ENCODE results near the gene SULT1A2. TPM values are rescaled to one million over a fixed set of nuclear protein-coding genes. Genes with fewer than 3 reads are reported as not detected.
"Not testable (repeated sequence)": the region's sequence is repeated elsewhere in the genome, so short reads cannot be mapped to it uniquely, and the experiment has no call there.

Gene SULT1A2
- total RNA-seq, 1 experiment from 2014 or later, result not detected

GRCh38 chr16:28569968-28570752 is 26.7 kb downstream of the SULT1A2 start:
- peaks cover 4% of the 10 kb centered on the region; the same call in 1 of the 2 replicates for H3K36me3 ChIP-seq (ENCODE audit: low read depth, low read length)
- H4K20me1 ChIP-seq (ENCODE audit: low read length), result no peaks in the 10 kb centered on the region
- no peak for ATAC-seq
- DNase-seq, result no peak
- no peaks in the 10 kb centered on the region for H3F3A ChIP-seq (ENCODE audit: low read length, unreplicated experiment)
- H3K9me3 ChIP-seq (ENCODE audit: low read length), result peaks cover 6% of the 10 kb centered on the region; the same call in 1 of the 2 replicates
- no peak overlapping the region for H2AFZ ChIP-seq (ENCODE audit: low read length)
- H3K9me2 ChIP-seq (replicated peaks; ENCODE audit: low read length), result no peaks in the 10 kb centered on the region
- POLR2A ChIA-PET (ENCODE audit: unreplicated experiment), result no interaction called here
- H3K4me2 ChIP-seq (ENCODE audit: low read length), result no peak overlapping the region
- no TSS peak for BruUV-seq (replicated peaks)
- no peak overlapping the region for H3K27ac ChIP-seq (ENCODE audit: low read length)
- no peaks in the 10 kb centered on the region for H3K79me2 ChIP-seq (ENCODE audit: low read length)
- intact Hi-C loops (cut with micrococcal nuclease), result no loop called here
- no peak overlapping the region for H3K9ac ChIP-seq (ENCODE audit: low read length)
- no peaks in the 10 kb centered on the region for H3K27me3 ChIP-seq (ENCODE audit: low read length)
- 0 out of 2 replicates have a peak, but pooled peaks cover 3% of the 10 kb centered on the region for H3K4me1 ChIP-seq (ENCODE audit: insufficient read depth, low read length)
- no peak for TF ChIP-seq EZH2phosphoT487 (IDR thresholded peaks at IDR 0.05; ENCODE audit: borderline replicate concordance, low read length)
- TF ChIP-seq EZH2 (IDR thresholded peaks at IDR 0.05; ENCODE audit: low read length, unreplicated experiment), result no peak
- TF ChIP-seq CTCF (conservative IDR thresholded peaks at IDR 0.05; ENCODE audit: low read depth, low read length), result no peak
- H3K4me3 ChIP-seq (ENCODE audit: low read length), result no peak overlapping the region
- CTCF ChIA-PET, result no interaction called here

GRCh38 chr16:28569021-28569420 is 27.8 kb downstream of the SULT1A2 start:
- Histone ChIP-seq H3K27me3 (ENCODE audit: low read length) (no peaks in the 10 kb centered on the region), H3K27ac (ENCODE audit: low read length) (no peak overlapping the region), H3K9ac (ENCODE audit: low read length) (no peak overlapping the region), H3K4me2 (ENCODE audit: low read length) (no peak overlapping the region), H4K20me1 (ENCODE audit: low read length) (no peaks in the 10 kb centered on the region), H3K4me1 (ENCODE audit: insufficient read depth, low read length) (no peaks in the 10 kb centered on the region), H3K4me3 (ENCODE audit: low read length) (no peak overlapping the region), H3K36me3 (ENCODE audit: low read depth, low read length) (peaks cover 4% of the 10 kb centered on the region; the same call in 1 of the 2 replicates), H3F3A (ENCODE audit: low read length, unreplicated experiment) (no peaks in the 10 kb centered on the region), H2AFZ (ENCODE audit: low read length) (no peak overlapping the region), H3K79me2 (ENCODE audit: low read length) (no peaks in the 10 kb centered on the region), H3K9me3 (ENCODE audit: low read length) (peaks cover 6% of the 10 kb centered on the region; the same call in 1 of the 2 replicates), H3K9me2 (replicated peaks; ENCODE audit: low read length) (no peaks in the 10 kb centered on the region)
- ChIA-PET CTCF (no interaction called here), POLR2A (ENCODE audit: unreplicated experiment) (no interaction called here)
- intact Hi-C loops (cut with micrococcal nuclease), result no loop called here
- no peak for ATAC-seq
- TF ChIP-seq CTCF (conservative IDR thresholded peaks at IDR 0.05; ENCODE audit: low read depth, low read length) (no peak), EZH2phosphoT487 (IDR thresholded peaks at IDR 0.05; ENCODE audit: borderline replicate concordance, low read length) (no peak), EZH2 (IDR thresholded peaks at IDR 0.05; ENCODE audit: low read length, unreplicated experiment) (no peak)
- DNase-seq, result no peak
- no TSS peak for BruUV-seq (replicated peaks)

- Histone ChIP-seq H3F3A (ENCODE audit: low read length, unreplicated experiment) (no peaks in the 10 kb centered on the region), H3K27me3 (ENCODE audit: low read length) (no peaks in the 10 kb centered on the region), H3K9ac (ENCODE audit: low read length) (no peak overlapping the region), H4K20me1 (ENCODE audit: low read length) (no peaks in the 10 kb centered on the region), H2AFZ (ENCODE audit: low read length) (no peak overlapping the region), H3K27ac (ENCODE audit: low read length) (no peak overlapping the region), H3K36me3 (ENCODE audit: low read depth, low read length) (peaks cover 4% of the 10 kb centered on the region; the same call in 1 of the 2 replicates), H3K4me1 (ENCODE audit: insufficient read depth, low read length) (no peaks in the 10 kb centered on the region), H3K4me3 (ENCODE audit: low read length) (no peak overlapping the region), H3K4me2 (ENCODE audit: low read length) (no peak overlapping the region), H3K9me2 (replicated peaks; ENCODE audit: low read length) (no peaks in the 10 kb centered on the region), H3K9me3 (ENCODE audit: low read length) (peaks cover 6% of the 10 kb centered on the region; the same call in 1 of the 2 replicates), H3K79me2 (ENCODE audit: low read length) (no peaks in the 10 kb centered on the region)
- ATAC-seq (no peak), DNase-seq (no peak)
- ChIA-PET POLR2A (ENCODE audit: unreplicated experiment) (no interaction called here), CTCF (no interaction called here)
- intact Hi-C loops (cut with micrococcal nuclease), result no loop called here
- no peak for TF ChIP-seq EZH2 (IDR thresholded peaks at IDR 0.05; ENCODE audit: low read length, unreplicated experiment)
- TF ChIP-seq CTCF (conservative IDR thresholded peaks at IDR 0.05; ENCODE audit: low read depth, low read length), result no peak
- no peak for TF ChIP-seq EZH2phosphoT487 (IDR thresholded peaks at IDR 0.05; ENCODE audit: borderline replicate concordance, low read length)
- no TSS peak for BruUV-seq (replicated peaks)
Observed at GRCh38 chr16:28567292-28567691, 29.6 kb downstream of the SULT1A2 start.

- H3F3A ChIP-seq (ENCODE audit: low read length, unreplicated experiment); H3K36me3 ChIP-seq (ENCODE audit: low read depth, low read length); BruUV-seq (replicated peaks); H3K9ac ChIP-seq (ENCODE audit: low read length); H4K20me1 ChIP-seq (ENCODE audit: low read length); H3K27ac ChIP-seq (ENCODE audit: low read length); POLR2A ChIA-PET (ENCODE audit: unreplicated experiment); H3K4me3 ChIP-seq (ENCODE audit: low read length); H3K79me2 ChIP-seq (ENCODE audit: low read length); ATAC-seq; H3K9me3 ChIP-seq (ENCODE audit: low read length); H3K4me1 ChIP-seq (ENCODE audit: insufficient read depth, low read length); H3K9me2 ChIP-seq (replicated peaks; ENCODE audit: low read length); H2AFZ ChIP-seq (ENCODE audit: low read length); DNase-seq; intact Hi-C loops (cut with micrococcal nuclease); H3K4me2 ChIP-seq (ENCODE audit: low read length); H3K27me3 ChIP-seq (ENCODE audit: low read length); CTCF ChIA-PET: not testable (repeated sequence)
Observed at GRCh38 chr16:28566233-28566925, 30.5 kb downstream of the SULT1A2 start.

Measured in PC-3 (cell line).